ENCODE results near the gene TRIM37.

TRIM37 gene

GRCh38 chr17:58932956-58933355 lies 173.7 kb downstream of the TRIM37 start:
- DNase-seq (ENCODE audit: low spot score), result no peak
